ENCODE results near the gene CMTM6.

Gene CMTM6

DNA sequence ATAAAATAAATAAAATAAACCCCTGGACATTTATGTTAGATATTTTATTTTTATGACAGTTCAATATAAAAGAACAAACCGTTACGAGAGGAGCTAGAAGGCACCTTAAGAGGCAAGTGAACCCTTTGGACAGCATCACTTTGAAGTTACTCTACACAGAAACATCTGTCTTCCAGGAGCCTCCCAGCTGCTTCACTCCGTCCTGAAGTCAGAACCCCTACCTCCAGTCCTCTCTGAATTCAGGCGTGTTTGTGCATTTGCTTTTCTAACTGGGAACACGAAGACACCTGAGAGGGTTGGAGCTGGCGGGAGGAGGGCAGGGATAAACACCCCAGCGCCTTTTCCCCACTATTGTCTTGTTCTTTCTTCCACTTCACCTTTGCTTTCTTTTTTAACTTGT lies 64.8 kb downstream of the CMTM6 start:
- Histone ChIP-seq H3K9ac (ENCODE audit: low read depth, low read length, poor library complexity, severe bottlenecking) (no peak overlapping the region), H3K4me3 (ENCODE audit: low read length, poor library complexity, severe bottlenecking) (no peak overlapping the region), H3K9me3 (ENCODE audit: insufficient read depth, low read depth, low read length) (no peaks in the 10 kb centered on the region), H3K9me2 (replicated peaks; ENCODE audit: low read depth, low read length) (no peaks in the 10 kb centered on the region), H3K36me3 (ENCODE audit: insufficient read depth, low read length) (peaks cover 4% of the 10 kb centered on the region; the same call in 1 of the 2 replicates), H3K79me2 (ENCODE audit: insufficient read depth, low read length) (no peaks in the 10 kb centered on the region; the same call in none of the 2 replicates), H3K27me3 (ENCODE audit: insufficient read depth, low read length, poor library complexity, severe bottlenecking) (no peaks in the 10 kb centered on the region), H3K4me1 (ENCODE audit: insufficient read depth, low read length, poor library complexity, severe bottlenecking) (peaks cover 9% of the 10 kb centered on the region), H3F3A (ENCODE audit: low read depth) (no peaks in the 10 kb centered on the region), H2AFZ (ENCODE audit: low read length) (no peak overlapping the region), H4K20me1 (ENCODE audit: insufficient read depth, low read length, poor library complexity, severe bottlenecking) (no peaks in the 10 kb centered on the region), H3K4me2 (ENCODE audit: low read depth, low read length, poor library complexity, severe bottlenecking) (no peak overlapping the region)
- TF ChIP-seq EZH2phosphoT487 (IDR thresholded peaks at IDR 0.05; ENCODE audit: borderline replicate concordance), result no peak
- TF ChIP-seq, protein P1, sequence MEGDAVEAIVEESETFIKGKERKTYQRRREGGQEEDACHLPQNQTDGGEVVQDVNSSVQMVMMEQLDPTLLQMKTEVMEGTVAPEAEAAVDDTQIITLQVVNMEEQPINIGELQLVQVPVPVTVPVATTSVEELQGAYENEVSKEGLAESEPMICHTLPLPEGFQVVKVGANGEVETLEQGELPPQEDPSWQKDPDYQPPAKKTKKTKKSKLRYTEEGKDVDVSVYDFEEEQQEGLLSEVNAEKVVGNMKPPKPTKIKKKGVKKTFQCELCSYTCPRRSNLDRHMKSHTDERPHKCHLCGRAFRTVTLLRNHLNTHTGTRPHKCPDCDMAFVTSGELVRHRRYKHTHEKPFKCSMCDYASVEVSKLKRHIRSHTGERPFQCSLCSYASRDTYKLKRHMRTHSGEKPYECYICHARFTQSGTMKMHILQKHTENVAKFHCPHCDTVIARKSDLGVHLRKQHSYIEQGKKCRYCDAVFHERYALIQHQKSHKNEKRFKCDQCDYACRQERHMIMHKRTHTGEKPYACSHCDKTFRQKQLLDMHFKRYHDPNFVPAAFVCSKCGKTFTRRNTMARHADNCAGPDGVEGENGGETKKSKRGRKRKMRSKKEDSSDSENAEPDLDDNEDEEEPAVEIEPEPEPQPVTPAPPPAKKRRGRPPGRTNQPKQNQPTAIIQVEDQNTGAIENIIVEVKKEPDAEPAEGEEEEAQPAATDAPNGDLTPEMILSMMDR (conservative IDR thresholded peaks at IDR 0.05; ENCODE audit: low read length), result no peak

DNA sequence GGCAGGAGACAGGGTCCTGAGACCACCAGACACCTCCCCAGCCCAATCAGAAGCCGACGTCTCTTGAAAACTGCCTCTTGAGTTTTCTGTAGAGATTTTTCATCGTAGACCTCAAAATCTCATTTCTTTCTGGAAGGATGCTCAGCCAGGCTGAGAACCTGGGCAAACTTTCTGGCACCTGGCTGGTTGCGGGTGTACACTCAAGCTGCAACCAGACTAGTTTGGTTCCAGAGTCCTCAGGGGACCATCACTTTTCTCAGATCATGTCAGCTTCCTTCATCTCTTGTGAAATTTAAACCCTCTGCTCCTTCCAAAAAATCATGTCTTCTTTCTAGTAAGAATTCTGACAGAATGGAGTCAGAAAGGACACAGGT lies 65.8 kb downstream of the CMTM6 start:
- TF ChIP-seq, protein P1 (conservative IDR thresholded peaks at IDR 0.05; ENCODE audit: low read length), result no peak
- TF ChIP-seq EZH2phosphoT487 (IDR thresholded peaks at IDR 0.05; ENCODE audit: borderline replicate concordance), result no peak
- Histone ChIP-seq H3K4me2 (ENCODE audit: low read depth, low read length, poor library complexity, severe bottlenecking) (no peak overlapping the region), H3K79me2 (ENCODE audit: insufficient read depth, low read length) (no peaks in the 10 kb centered on the region; the same call in none of the 2 replicates), H3K9me3 (ENCODE audit: insufficient read depth, low read depth, low read length) (no peaks in the 10 kb centered on the region), H3K9ac (ENCODE audit: low read depth, low read length, poor library complexity, severe bottlenecking) (no peak overlapping the region), H3K9me2 (replicated peaks; ENCODE audit: low read depth, low read length) (no peaks in the 10 kb centered on the region), H3K36me3 (ENCODE audit: insufficient read depth, low read length) (no peaks in the 10 kb centered on the region), H3F3A (ENCODE audit: low read depth) (no peaks in the 10 kb centered on the region), H2AFZ (ENCODE audit: low read length) (no peak overlapping the region), H3K4me1 (ENCODE audit: insufficient read depth, low read length, poor library complexity, severe bottlenecking) (peaks cover 9% of the 10 kb centered on the region), H3K27me3 (ENCODE audit: insufficient read depth, low read length, poor library complexity, severe bottlenecking) (no peaks in the 10 kb centered on the region), H4K20me1 (ENCODE audit: insufficient read depth, low read length, poor library complexity, severe bottlenecking) (no peaks in the 10 kb centered on the region), H3K4me3 (ENCODE audit: low read length, poor library complexity, severe bottlenecking) (no peak overlapping the region)

DNA sequence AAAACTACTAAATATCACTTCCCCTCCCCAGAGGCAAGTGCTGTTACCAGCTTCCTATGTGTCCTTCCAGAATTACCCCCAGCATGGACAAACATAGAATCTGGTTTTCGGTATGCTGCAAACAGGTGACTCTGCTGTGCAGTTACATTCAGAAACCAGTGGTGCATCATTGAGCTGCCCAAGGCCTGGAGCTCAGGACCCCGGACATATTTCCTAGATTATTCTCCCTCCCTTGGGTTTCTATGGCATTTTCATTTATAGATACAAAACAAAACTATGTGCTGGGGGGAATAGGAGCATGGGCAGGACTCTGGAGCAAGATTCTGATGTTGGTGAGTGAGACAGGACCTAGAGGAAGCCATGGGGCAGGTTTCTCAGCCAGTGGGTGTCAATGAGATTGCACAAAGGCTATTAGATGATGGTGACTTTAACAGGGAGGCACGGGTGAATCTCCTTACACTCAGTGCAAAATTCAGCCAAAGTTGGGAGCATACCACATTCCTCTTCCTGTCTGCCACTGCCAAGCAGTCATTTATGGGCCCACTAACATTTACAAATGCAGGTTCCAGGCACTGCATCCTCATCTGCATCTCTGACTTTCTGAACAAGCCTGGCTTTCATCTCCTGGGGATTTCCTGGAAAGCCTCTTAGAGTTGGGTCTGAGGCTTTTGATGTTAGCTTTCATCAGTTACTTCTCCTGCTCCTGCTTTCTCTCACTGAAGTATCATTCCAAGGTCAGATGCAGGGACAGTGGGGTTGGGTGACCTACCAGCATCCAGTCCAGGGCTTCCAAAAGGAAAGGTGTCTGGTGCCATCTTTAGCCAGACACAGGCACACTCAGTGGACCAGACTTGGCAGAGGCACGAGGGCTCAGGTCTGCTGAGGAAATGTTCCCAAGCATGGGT lies 66.5 kb downstream of the CMTM6 start:
- no peak overlapping the region for H3K4me2 ChIP-seq (ENCODE audit: low read depth, low read length, poor library complexity, severe bottlenecking)
- no peaks in the 10 kb centered on the region; the same call in none of the 2 replicates for H3K79me2 ChIP-seq (ENCODE audit: insufficient read depth, low read length)
- H3K27me3 ChIP-seq (ENCODE audit: insufficient read depth, low read length, poor library complexity, severe bottlenecking), result no peaks in the 10 kb centered on the region
- peaks cover 9% of the 10 kb centered on the region for H3K4me1 ChIP-seq (ENCODE audit: insufficient read depth, low read length, poor library complexity, severe bottlenecking)
- no peaks in the 10 kb centered on the region for H3K36me3 ChIP-seq (ENCODE audit: insufficient read depth, low read length)
- H3K4me3 ChIP-seq (ENCODE audit: low read length, poor library complexity, severe bottlenecking), result no peak overlapping the region
- H2AFZ ChIP-seq (ENCODE audit: low read length), result no peak overlapping the region
- H3F3A ChIP-seq (ENCODE audit: low read depth), result no peaks in the 10 kb centered on the region
- no peaks in the 10 kb centered on the region for H4K20me1 ChIP-seq (ENCODE audit: insufficient read depth, low read length, poor library complexity, severe bottlenecking)
- TF ChIP-seq, protein P1 (conservative IDR thresholded peaks at IDR 0.05; ENCODE audit: low read length), result no peak
- no peak for TF ChIP-seq EZH2phosphoT487 (IDR thresholded peaks at IDR 0.05; ENCODE audit: borderline replicate concordance)
- H3K9ac ChIP-seq (ENCODE audit: low read depth, low read length, poor library complexity, severe bottlenecking), result no peak overlapping the region
- H3K9me2 ChIP-seq (replicated peaks; ENCODE audit: low read depth, low read length), result no peaks in the 10 kb centered on the region
- no peaks in the 10 kb centered on the region for H3K9me3 ChIP-seq (ENCODE audit: insufficient read depth, low read depth, low read length)
